ENCODE data around the gene NT5DC4.

NT5DC4 gene

GRCh38 chr2:112754564-112754963 is 33.7 kb downstream of the NT5DC4 start:
- DNase-seq (ENCODE audit: low spot score), result no peak

GRCh38 chr2:112755444-112755843 is 34.6 kb downstream of the NT5DC4 start:
- no peak for DNase-seq (ENCODE audit: low spot score)

GRCh38 chr2:112756207-112756606 is 35.4 kb downstream of the NT5DC4 start:
- no peak for DNase-seq (ENCODE audit: low spot score)

- DNase-seq (ENCODE audit: low spot score), result no peak
These were observed 36.4 kb downstream of the NT5DC4 start for GRCh38 chr2:112757265-112757664.

- no peak for DNase-seq (ENCODE audit: low spot score)
These were observed 37.9 kb downstream of the NT5DC4 start for GRCh38 chr2:112758711-112759110.

- no peak for DNase-seq (ENCODE audit: low spot score)
These were observed 39.3 kb downstream of the NT5DC4 start for GRCh38 chr2:112760149-112760548.

GRCh38 chr2:112762276-112762675 is 41.5 kb downstream of the NT5DC4 start:
- DNase-seq (ENCODE audit: low spot score), result no peak

- DNase-seq (ENCODE audit: low spot score), result peak; percentile 98
These were observed 43.5 kb downstream of the NT5DC4 start, which contains the start of gene CKAP2L for GRCh38 chr2:112764071-112765044. TSS of gene CKAP2L (minus strand) at chr2:112764609. CDS start at chr2:112764598, 11 bp downstream.

GRCh38 chr2:112765251-112765650 is 44.4 kb downstream of the NT5DC4 start:
- no peak for DNase-seq (ENCODE audit: low spot score)

- peak; percentile 18 for DNase-seq (ENCODE audit: low spot score)
These were observed 47.0 kb downstream of the NT5DC4 start for GRCh38 chr2:112767693-112768330.

GRCh38 chr2:112768432-112768831 is 47.6 kb downstream of the NT5DC4 start:
- DNase-seq (ENCODE audit: low spot score), result no peak

- no peak for DNase-seq (ENCODE audit: low spot score)
These were observed 51.5 kb downstream of the NT5DC4 start for GRCh38 chr2:112772322-112772721.

GRCh38 chr2:112772911-112773475 is 52.2 kb downstream of the NT5DC4 start:
- no peak for DNase-seq (ENCODE audit: low spot score)

- no peak for DNase-seq (ENCODE audit: low spot score)
These were observed 52.7 kb downstream of the NT5DC4 start for GRCh38 chr2:112773556-112773955.

- DNase-seq (ENCODE audit: low spot score), result no peak
These were observed 53.9 kb downstream of the NT5DC4 start for GRCh38 chr2:112774536-112775285.

- no peak for DNase-seq (ENCODE audit: low spot score)
These were observed 55.3 kb downstream of the NT5DC4 start for GRCh38 chr2:112776113-112776512.

- no peak for DNase-seq (ENCODE audit: low spot score)
These were observed 56.2 kb downstream of the NT5DC4 start for GRCh38 chr2:112777036-112777435.

- DNase-seq (ENCODE audit: low spot score), result no peak
These were observed 58.8 kb downstream of the NT5DC4 start for GRCh38 chr2:112779598-112779997.

GRCh38 chr2:112782234-112782799 is 61.5 kb downstream of the NT5DC4 start:
- no peak for DNase-seq (ENCODE audit: low spot score)

- DNase-seq (ENCODE audit: low spot score), result no peak
These were observed 62.4 kb downstream of the NT5DC4 start for GRCh38 chr2:112783187-112783714.

All from hematopoietic multipotent progenitor cell treated with erythropoietin and hydrocortisone succinate and interleukin-3 and kit ligand, for 15 days (in vitro differentiated cells).